ENCODE data around the gene SGK2.

- no peak for TF ChIP-seq POLR2A (IDR thresholded peaks at IDR 0.05)
- no peak for TF ChIP-seq CTCF (IDR thresholded peaks at IDR 0.05)
Measured at GRCh38 chr20:43554369-43554768, 4.5 kb upstream of the SGK2 start.
